Head of caudate nucleus (tissue), 42 donors: ENCODE measurements around the gene TMEM203.
"Not testable (repeated sequence)": the region's sequence is repeated elsewhere in the genome, so short reads cannot be mapped to it uniquely, and the experiment has no call there.

Experiments used
- DNase-seq, 42 donors: peaks; one replicate each; pipeline versions ENCODE4 v3.0.0 to v3.0.0-alpha.2; 2020 to 2021; ENCODE audit warnings: mixed read lengths in 7 of 42
- intact Hi-C: fragments of 100-400 bp; cut with DNase I; formaldehyde crosslinking; loops from one replicate; pipeline ENCODE4 v1.15.0; 2022

Gene TMEM203

GRCh38 chr9:137243266-137243625 lies 37.8 kb upstream of the TMEM203 start:
- intact Hi-C loops, DNase-seq: not testable (repeated sequence)

DNA sequence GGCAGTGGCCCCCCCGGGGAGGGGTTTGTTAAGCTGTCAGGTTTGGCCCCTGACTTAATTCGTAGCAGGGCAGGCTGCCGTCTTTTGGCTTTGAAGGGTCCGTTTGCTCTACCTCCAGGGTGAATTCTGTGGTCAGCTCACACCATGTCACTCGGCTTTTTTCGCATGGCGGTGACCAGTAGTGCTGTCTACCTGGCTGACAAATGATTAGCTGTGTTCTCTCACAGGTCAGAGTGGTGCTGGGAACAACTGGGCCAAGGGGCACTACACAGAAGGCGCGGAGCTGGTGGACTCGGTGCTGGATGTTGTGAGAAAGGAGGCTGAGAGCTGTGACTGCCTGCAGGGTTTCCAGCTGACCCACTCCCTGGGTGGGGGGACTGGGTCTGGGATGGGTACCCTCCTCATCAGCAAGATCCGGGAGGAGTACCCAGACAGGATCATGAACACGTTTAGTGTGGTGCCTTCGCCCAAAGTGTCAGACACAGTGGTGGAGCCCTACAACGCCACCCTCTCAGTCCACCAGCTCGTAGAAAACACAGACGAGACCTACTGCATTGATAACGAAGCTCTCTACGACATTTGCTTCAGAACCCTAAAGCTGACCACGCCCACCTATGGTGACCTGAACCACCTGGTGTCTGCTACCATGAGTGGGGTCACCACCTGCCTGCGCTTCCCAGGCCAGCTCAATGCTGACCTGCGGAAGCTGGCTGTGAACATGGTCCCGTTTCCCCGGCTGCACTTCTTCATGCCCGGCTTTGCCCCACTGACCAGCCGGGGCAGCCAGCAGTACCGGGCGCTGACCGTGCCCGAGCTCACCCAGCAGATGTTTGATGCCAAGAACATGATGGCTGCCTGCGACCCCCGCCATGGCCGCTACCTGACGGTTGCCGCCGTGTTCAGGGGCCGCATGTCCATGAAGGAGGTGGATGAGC lies 37.1 kb upstream of the TMEM203 start:
- intact Hi-C loops = no loop called here
- DNase-seq = no peak

DNA sequence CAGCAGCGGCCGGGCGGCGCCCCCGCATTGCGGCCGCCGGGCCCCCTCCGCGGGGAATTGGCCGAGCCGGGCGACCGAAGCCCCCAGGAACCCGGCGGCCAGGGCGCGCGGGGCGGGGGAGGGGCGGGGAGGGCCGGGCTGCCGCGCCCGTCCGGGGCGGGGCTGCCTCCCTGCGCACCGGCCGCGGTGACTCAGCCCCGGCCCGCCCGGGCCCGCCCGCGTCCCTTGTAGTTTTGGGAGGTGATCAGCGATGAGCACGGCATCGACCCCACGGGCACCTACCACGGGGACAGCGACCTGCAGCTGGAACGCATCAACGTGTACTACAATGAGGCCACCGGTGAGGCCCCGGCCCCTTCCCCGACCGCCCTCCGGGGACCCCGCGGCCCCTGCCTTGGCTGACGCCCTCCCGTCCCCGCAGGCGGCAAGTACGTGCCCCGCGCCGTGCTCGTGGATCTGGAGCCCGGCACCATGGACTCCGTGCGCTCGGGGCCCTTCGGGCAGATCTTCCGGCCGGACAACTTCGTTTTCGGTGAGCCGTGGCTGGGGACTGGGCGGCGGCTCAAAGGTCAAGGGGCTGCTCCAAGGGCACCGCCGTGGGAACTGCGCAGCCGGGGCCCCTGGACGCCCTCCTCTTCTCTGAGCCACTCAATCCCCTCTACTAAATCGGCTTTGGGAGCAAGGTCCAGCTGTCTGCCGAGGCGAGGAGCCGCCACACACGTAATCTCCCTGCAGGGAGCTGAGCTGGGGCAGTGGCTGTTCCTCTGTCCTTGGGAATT lies 36.2 kb upstream of the TMEM203 start:
- peak in 33 of 42 donors; percentile 37 to 83 (median 58) for DNase-seq
- intact Hi-C loops = loop anchor here (2.0 kb wide), 1 partner anchor 13 kb away; the partner anchor contains the start of gene NELFB

DNA sequence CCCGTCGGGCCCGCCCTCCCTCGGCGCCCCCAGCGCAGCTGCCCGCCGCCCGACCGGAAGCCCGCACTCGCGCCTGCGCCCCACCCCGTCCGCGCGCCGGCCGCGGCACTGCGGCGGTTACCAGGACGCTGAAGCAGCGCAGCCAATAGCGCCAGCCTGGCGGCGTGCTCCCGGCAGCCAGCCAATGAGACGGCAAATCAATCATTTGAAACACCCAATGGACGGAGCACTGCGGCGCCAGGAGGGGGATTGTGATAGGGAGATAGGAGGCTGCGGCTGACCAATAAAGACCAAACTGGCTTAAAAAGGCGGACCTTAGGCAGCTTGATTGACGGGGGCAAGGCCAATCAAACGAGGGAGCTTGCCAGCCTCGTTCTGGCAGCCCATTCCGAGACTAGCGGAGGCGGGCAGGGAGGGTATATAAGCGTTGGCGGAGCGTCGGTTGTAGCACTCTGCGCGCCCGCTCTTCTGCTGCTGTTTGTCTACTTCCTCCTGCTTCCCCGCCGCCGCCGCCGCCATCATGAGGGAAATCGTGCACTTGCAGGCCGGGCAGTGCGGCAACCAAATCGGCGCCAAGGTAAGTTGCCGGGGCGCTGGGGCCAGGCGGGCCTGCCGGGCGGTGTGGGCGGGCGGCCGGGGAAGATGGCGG lies 35.5 kb upstream of the TMEM203 start, which contains the start of gene TUBB4B:
TUBB4B (plus strand) TSS at position 447 of the 649 bp plus-strand sequence; CDS start at position 521, 74 bp downstream.
- intact Hi-C loops = loop anchor here (2.0 kb wide), 1 partner anchor 14 kb away; the partner anchor contains the start of gene NELFB
- DNase-seq = peak; percentile 97 to 100 (median 99)

- intact Hi-C loops = loop anchor here (2.0 kb wide), 1 partner anchor 14 kb away; the partner anchor contains the start of gene NELFB
- peak; percentile 46 to 89 (median 80) for DNase-seq
These were observed 34.9 kb upstream of the TMEM203 start for GRCh38 chr9:137240318-137240840.

DNA sequence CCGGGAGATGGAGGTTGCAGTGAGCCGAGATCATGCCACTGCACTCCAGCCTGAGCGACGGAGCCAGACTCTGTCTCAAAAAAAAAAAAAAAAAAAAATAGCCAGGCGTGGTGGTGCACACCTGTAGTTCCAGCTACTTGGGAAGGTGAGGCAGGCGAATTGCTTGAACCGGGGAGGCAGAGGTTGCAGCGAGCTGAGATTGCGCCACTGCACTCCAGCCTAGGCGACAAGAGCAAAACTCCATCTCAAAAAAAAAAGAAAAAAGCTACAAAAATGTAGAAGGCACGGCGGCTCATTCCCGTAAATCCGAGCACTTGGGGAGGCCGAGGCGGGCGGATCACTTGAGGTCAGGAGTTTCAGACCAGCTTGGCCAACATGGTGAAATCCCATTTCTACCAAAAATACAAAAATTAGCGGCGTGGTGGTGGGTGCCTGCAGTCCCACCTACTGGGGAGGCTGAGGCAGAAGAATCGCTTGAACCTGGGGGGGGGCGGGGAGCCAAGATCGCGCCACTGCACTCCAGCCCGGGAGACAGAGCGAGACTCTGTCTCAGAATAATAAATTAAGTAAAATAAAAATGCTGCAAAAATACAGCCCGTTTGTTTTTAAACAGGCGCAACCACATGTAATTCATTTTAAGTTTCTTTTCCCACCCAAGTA lies 34.2 kb upstream of the TMEM203 start:
- intact Hi-C loops = loop anchor here (2.0 kb wide), 1 partner anchor 15 kb away; the partner anchor contains the start of gene NELFB
- peak in 5 of 42 donors; percentile 30 to 52 (median 41) for DNase-seq

DNA sequence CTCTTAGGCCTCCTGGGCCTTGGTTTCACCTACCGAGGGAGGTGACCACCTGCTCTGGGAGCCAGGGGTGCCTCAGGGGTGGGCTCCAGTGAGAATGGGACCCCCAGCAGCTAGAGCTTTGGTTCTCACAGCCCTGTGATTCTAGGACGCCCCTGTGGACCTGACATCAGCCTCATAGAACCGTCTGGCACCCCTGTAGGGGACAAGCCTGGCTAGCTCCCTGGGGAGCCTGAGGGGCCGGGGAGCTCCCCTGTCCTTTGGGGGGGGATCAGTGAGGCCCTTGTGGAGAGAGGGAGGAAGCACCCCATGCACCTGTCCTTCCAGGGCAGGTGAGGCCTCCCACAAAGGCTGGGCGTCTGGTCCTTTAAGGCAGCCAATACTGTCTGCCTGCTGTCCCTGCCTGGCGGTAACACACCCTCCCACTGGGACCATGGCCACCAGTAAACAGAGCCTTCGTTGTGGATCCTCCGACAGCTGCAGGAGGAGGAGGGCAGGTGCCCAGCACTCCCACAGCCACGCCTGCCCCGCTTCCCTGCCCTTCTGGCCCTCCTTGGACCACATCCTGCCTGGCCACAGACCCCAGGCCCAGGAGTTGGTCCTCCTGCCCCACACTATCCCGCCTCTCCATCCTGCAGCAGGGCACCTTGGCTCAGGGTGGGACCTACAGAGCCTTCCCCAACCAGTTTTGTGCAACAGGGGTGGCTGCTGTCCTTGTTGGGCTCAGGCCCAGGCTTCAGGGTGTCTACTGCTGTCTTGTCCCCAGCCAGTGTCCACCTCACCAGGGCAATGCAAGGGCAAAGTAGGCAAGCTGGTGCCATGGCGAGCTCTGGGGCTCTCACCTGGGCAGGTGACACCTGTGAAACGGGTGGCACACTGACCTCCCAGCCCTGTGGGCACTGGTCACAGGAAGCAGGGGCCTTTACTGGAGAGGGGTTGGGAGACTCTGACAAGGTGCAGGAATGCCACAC lies 32.6 kb upstream of the TMEM203 start:
- DNase-seq = peak; percentile 48 to 90 (median 76)
- intact Hi-C loops = no loop called here

DNA sequence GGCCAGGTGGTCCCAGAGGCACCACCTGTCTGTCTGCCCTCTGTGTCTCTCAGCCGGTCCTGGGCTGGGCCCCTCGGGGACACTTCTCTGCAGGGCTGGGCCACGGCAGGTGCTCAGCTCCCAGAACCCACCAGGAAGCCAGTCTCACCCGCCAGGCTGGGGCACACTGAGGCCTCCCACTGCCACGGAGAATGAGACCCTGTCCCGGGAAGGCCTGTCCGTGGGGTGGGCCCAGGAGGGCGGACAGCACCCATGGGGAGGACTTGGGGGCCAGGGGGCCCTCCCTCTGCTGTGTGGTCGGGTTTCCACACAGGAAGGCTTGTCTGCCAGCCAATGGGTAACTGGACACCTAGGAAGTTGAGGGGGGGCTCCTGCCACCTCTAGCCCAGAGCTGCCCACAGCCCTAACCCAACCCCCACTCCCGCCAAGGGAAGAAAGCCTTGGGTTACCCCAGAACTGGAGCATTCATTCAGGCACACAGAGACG lies 31.5 kb upstream of the TMEM203 start:
- DNase-seq = peak in 1 of 42 donors; percentile 46
- intact Hi-C loops = no loop called here

DNA sequence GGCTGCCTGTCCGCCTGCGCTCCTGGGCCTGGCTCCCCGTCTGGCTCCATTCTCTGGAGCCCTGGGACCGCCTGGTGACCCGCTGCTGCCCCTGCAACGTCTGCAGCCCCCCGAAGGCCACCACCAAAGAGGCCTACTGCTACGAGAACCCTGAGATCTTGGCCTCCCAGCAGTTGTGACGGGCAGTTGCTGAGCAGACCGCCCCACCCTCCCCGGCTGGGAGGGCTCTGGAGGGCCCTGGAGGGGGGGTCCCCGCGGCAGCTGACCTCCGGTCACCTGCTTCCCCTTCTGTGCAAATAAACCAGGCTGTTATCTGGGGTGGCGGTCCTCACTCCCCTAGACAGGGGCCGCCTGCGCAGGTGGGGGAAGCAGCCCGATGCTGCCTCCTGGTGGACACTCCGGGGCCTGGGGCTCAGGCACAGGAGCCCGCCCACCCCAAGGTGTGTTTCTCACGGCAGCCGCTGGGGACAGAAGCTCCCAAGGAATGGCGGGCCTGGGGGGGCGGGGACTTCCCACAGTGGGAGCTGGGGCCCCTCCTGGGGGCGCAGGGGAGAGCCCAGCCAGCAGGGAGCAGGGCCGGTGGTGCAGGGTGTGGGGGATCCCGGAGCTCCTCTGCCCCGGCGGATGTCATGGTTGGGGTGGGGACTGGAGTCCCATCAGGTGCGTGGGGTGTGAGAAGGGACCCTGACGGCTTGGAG lies 30.9 kb upstream of the TMEM203 start:
- DNase-seq = peak; percentile 72 to 93 (median 86)
- intact Hi-C loops = no loop called here

GRCh38 chr9:137235424-137236237 lies 30.2 kb upstream of the TMEM203 start:
- DNase-seq = no peak
- intact Hi-C loops = no loop called here

GRCh38 chr9:137234758-137235423 lies 29.4 kb upstream of the TMEM203 start:
- no peak for DNase-seq
- intact Hi-C loops = no loop called here

DNA sequence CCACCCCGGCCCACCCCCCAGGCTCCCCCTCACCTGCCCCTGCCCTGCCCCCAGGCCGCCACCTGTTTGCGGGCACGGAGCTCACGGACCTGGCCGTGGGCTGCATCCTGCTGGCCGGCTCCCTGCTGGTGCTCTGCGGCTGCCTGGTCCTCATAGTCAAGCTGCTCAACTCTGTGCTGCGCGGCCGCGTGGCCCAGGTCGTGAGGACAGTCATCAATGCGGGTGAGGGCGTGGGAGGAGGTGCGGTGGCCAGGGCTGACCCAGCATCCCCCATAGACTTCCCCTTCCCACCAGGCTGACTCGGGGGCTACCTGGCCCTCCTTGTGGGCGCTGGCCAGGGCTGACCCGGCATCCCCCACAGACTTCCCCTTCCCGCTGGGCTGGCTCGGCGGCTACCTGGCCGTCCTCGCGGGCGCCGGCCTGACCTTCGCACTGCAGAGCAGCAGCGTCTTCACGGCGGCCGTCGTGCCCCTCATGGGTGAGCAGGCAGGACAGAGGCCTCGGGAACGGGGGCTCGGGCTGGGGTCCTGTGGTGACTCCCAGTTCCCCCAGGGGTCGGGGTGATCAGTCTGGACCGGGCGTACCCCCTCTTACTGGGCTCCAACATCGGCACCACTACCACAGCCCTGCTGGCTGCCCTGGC lies 28.7 kb upstream of the TMEM203 start:
- intact Hi-C loops = no loop called here
- no peak for DNase-seq

DNA sequence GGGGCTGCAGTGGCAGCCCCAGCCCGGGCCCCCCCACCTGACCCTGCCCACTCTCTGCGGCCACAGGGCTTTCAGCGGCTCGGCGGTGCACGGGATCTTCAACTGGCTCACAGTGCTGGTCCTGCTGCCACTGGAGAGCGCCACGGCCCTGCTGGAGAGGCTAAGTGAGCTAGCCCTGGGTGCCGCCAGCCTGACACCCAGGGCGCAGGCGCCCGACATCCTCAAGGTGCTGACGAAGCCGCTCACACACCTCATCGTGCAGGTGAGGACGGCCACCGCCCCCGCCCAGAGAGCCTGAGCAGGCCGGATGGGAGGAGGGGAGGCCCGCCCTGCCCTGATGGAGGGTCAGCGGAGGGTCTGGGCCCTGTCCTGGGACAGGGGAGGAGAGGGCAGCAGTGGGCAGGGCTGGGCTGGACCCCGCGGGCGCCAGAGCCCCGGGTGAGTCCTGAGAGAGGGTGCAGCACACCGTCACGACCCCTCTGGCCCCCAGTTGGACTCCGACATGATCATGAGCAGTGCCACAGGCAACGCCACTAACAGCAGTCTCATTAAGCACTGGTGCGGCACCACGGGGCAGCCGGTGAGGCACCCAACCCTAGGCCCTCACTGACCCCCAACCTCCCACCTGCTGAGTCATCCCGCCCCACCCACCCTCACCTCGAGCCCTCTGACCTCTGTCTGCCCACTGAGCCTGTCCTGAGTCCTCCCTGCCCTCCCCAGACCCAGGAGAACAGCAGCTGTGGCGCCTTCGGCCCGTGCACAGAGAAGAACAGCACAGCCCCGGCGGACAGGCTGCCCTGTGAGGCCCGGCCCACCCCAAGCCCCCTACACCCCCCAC lies 27.9 kb upstream of the TMEM203 start:
- intact Hi-C loops = no loop called here
- no peak for DNase-seq

GRCh38 chr9:137232510-137232909 lies 27.1 kb upstream of the TMEM203 start:
- DNase-seq = no peak
- intact Hi-C loops = no loop called here
